CD4-positive, alpha-beta T cell treated with Interleukin-2 at 100 ng/mL for 4 hours (primary cell): ENCODE results near the gene LITAFD.
"Not testable (repeated sequence)": the region's sequence is repeated elsewhere in the genome, so short reads cannot be mapped to it uniquely, and the experiment has no call there.

Experiments
- DNase-seq: peaks from one replicate; pipeline ENCODE4 v3.0.0-alpha.2; 2020; ENCODE audit warnings: low spot score

Gene LITAFD

DNA sequence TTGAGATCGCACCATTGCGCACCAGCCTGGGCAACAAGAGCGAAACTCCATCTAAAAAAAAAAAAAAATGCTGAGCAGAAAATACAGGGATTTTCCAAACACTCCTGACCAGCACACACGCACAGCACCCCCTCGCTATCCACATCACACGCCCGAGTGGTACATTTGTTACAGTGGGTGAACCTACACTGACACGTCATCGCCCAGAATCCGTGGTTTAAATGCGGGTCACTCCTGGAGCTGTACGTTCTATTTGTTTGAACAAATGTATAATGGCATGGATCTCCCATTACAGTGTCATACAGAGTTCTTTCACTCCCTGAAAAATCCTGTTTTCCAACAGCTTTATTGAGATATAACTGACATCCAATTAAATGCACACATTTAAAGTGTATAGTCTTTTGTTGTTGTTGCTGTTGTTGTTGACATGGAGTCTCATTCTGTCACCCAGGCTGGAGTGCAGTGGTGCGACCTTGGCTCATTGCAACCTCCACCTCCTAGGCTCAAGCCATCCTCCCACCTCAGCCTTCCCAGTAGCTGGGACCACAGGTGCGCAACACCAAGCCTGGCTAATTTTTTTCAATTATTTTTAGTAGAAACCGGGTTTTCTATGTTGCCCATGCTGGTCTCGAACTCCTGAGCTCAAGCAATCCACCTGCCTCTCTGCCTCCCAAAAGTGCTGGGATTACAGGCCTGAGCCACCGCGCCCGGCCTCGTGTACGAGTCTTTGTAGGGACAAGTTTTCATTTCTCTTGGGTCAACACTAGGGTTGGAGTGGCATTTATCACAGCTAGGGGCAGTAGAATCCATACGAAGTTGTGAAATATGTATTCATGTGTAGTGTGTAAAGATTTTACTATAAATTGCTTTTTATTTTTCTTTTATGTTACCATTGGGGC, 8.9 kb upstream of the LITAFD start:
- no peak for DNase-seq

DNA sequence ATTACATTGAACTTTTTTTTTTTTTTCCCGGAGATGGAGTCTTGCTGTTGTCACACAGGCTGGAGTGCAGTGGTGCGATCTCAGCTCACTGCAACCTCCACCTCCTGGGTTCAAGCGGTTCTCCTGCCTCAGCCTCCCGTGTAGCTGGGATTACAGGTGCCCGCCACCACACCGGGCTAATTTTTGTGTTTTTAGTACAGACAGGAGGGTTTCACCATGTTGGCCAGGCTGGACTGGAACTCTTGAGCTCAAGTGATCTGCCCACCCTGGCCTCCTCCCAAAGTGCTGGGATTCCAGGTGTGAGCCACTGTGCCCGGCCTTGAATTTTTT, 8.3 kb upstream of the LITAFD start:
- DNase-seq = not testable (repeated sequence)

DNA sequence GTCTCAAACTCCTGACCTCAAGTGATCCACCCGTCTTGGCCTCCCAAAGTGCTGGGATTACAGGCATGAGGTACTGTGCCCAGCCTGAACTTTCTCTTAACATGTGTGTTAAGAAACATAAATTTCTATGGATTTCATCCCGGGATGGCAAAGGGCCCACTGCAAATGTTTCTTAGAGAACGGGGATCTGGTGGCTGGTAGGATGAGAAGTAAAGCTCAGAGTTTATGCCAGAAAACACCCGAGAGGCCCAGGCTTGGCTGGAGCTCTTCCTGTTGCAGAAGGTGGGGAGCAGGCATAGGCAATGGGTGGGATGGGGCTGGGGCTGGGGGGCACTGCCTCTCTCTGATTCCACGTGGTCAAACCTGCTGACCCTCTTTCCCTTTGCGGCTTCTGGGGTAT, 7.8 kb upstream of the LITAFD start:
- no peak for DNase-seq

DNA sequence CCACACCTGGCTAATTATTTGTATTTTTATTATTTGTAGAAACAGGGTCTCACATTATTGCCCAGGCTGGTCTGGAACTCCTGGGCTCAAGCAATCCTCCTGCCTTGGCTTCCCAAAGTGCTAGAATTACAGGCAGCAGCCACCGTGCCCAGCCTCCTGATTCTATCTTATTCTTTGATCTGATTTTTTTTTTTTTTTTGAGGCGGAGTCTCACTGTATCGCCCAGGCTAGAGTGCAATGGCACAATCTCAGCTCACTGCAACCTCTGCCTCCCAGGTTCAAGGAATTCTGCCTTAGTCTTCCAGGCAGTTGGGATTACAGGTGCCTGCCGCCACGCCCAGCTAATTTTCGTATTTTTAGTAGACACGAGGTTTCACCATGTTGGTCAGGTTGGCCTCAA, 6.8 kb upstream of the LITAFD start:
- not testable (repeated sequence) for DNase-seq

DNA sequence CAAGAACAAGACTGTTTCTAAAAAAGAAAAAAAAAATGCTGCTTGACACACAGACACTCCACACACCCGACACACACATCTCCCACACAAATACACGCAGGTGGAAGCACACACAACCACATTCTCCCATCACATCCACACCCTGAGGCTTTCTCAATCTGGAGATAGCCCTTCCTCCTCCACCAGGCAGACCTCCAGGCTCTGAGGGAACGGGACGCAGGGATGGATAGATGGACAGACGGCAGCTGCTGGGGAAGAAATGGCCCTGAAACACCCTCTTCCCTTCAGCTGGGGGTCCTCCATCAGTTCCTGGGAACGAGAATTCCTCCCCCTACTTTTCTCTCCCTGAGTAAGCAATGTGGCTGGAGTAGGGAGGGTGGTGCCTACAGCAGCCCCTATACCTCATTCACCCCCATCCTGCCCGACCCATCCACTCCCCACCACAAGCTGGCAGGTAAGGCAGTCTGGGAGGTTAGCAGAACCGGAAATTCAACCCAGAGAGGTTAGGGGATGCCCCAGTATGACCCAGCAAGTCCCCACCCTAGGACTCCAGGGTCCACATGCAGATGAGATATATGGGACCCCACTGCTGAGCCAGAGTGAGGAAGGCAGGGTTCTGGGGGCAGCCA, 4.1 kb upstream of the LITAFD start:
- DNase-seq = no peak

DNA sequence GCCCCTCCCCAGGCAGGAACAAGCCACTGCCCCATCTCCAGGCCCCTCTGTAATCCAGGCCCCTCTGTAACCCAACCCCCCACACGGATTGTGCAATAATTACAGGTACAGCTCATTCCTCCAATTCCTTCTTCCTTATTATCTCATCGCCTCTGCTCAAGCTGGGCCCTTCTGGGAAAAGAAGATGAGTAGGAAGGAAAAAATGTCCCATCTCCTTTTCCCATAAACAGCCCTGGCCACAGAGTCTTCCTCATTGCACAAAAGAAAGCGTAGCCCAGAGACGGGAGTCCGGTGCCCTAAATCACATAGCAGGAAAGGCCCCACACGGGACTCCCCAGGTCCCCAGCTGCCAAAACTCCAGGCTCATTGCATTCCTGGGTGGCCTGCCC, 3.6 kb upstream of the LITAFD start:
- DNase-seq = no peak

DNA sequence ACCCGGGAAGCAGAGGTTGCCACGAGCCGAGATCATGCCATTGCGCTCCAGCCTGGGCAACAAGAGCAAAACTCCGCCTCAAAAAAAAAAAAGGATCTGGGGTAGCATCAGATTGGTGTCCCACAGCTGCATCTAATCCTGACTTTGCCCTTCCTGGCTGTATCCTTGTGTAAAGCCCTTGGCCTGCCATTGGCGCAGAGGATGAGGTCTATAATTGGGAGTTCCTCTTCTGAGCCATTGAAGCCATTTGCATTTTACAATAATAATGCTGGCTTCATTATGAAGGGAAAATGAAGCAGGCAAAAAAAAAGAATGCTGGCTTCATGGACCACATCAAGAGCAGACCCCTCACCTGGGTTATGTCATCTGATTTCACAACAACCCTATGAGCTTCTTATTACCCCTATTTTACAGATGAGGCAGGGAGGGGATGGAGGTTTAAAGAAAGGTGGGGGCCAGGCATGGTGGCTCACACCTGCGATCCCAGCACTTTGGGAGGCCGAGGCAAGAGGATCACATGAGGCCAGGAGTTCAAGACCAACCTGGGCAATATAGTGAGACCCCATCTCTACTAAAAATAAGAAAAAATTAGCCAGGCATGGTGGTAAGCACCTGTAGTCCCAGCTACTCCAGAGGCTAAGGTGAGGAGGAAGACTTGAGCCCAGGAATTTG, 1.2 kb upstream of the LITAFD start:
- DNase-seq = no peak

DNA sequence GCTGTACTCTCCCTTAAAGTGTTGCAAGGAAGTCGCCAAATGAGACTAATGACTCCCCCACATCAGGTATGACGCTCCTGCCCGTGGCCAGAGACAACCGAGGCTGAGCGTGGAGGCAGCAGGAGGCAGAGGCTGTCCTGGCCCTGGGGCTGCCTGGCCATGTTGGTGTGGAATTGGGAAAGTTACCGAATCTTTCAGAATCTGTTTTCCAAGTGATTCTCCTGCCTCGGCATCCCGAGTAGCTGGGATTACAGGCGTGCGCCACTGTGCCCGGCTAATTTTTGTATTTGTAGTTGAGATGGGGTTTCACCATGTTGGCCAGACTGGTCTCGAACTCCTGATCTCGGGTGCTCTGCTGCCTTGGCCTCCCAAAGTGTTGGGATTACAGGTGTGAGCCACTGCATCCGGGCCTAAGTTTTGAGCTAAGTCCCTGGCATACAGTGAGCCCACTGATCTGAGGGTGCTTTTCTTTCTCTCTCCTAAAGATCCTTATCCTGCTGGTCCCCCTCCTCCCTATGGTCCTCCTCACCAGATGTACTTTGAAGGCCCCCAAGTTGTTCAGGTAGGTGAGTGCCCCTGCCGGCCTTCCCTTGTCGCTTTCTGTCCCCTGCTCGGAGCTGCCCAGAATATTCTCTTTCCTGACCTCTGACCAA, 700 bp downstream of the LITAFD start:
- no peak for DNase-seq

DNA sequence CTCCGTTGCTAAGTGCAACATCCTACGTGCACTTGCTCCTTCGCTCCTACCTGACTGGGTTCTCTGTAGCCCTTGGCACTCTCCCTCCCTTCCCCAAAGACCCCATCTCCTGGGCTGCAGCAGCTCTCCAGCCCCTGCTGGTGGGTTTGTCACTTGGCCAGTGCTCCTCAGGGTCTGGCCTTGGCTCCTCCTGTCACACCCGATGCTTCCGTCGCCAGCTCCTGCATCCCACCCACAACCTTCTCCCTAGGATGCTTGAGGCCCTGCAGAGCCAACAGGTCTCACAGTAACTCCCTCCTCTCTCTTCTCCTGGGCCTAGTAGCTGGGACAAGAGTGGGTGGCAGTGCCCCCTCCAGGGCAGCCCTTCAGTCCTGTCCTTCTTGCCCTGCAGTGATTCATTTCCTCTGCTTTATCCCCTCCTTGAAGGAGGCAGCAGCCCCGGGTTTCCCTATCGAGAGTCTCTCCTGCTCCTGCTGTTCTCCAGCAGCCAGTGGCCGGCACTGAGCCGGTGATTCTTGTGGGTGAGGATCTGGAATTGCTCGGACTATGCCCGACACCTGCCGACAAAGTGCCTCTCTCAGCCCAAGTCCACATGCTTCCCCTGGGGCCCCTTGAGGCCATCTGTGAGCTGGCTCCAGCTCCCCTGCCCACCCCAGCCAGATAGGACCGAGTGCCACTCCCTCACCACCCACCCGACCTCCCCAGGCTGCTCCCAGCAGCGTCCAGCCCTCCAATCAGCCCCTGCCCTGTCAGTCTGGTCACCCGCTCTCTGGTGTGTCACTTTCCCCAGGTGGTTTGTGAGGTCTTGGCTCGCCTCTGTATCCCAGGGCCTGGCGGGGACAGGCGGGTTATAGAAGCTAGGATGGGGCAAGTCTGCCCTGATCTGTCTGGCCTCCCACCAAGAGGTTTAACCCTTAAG, 3.8 kb downstream of the LITAFD start:
- no peak for DNase-seq

DNA sequence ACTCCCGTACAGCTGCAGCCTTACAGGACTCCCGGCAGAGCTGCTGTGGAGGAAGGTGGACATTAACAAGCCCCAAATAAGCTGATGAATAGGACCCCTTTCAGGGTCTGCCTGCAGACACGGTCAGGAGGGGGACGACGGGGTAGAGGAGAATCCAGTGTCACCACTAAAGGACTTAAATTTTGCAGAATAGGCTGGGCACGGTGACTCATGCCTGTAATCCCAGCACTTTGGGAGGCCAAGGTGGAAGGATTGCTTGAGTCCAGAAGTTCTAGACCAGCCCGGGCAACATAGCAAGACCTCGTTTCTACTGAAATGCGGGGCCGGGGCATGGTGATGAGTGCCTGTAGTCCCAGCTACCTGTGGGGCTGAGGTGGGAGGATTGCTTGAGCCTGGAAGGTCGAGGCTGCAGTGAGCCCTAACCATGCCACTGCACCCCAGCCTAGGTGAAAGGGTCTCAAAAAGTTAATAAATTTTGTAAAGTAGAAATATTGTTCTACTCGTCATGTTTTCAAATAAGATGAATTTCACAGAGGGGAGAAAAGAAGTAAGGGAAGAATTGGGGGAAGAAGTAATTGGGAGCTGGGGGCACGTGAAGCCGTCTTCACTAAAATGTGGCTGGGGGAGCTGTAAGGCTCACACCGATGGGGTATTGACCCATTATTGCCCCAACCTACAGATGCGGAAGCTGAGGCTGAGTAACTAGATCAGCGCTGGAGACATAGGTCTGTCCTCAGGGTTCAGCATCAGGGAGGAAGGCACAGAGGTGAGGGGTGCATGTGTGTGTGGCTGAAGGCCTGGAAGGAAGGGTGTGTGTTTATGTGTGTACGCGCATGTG, 4.7 kb downstream of the LITAFD start:
- DNase-seq = no peak

DNA sequence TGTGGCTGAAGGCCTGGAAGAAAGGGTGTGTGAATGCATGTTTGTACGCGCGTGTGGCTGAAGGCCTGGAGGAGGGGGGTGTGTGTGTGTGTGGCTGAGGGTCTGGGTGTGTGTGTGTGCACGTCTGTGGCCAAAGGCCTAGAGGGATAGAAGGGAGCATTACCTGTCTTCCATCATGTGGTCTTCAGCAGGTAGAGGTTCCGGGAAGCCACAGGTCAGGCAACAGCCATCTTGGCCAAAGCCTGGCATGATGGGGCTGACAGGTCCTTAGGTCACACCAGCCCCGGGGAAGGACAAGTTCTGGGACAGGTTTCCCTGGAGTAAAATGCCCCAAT, 5.2 kb downstream of the LITAFD start:
- no peak for DNase-seq

DNA sequence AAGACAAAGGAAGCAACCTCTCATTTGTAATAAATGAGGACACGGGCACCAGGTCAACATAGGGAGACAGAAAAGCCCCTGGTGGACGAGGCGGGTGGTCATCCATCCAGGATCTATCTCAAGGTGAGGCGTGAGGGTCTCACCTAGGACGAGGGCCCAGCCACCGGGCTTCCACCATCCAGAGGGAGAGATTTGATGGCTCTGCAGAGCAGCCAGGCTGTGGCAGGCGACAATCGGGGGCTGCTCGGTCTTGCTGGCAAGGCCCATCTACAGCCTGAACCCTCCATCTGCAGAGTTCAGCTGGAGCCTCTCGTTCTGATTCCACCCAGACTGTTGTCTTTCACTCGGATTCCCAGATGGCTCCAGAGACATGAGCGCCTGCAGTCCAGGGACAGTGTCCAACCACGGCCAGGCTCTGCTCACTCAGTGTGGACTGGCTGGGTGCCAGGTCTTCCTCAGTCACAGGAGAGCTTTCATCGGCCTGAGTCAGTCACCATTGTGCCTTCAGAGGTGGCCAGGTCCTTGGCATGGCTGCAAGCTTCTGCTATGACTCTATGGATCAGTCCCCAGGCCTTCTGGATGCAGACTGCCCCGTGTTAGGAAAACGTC, 5.9 kb downstream of the LITAFD start:
- DNase-seq = no peak

DNA sequence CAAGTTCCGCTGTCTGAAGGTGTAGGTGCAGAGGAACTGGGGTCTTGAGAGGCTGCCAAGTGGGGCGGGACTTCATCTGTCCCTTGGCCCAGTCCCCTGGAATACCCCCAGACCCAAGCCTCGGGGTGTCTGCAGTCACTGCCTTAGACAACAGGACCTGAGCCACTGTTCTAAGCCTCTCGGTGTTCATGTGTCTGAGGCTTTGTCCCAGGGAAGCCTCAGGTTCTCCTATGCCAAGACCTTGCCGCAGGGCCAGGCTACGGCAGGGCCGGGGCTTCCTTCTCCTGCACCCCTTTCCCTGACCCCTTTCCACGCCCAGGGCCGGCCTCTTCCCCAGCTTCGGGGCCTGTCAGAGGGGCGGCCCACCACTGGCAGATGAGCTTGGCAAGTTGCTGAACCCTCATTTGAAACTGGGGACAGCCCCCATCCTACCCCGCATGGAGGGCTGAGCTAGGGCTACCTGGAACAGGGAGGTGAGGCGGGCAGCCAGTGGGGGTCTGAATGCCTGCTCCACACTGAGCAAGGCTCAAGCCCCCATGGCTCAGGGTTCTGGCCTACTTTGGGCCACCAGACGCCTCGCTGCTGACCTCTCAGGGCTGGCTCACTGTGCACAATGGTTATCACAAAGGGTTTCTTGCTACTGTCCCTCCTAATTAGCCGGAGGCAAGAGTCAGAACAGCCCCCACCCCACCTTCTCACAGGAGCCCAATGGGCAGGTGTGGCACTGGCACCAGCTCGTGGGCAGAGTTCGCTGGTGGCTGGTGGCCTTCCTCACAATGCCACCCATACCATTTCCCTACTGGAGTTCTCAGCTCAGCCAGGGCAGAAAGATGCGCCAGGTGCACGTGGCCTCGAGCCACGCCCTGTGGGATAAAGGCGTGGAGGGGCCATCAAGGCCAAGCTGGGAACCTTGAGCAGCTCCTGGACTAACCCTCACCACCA, 7.1 kb downstream of the LITAFD start:
- no peak for DNase-seq

DNA sequence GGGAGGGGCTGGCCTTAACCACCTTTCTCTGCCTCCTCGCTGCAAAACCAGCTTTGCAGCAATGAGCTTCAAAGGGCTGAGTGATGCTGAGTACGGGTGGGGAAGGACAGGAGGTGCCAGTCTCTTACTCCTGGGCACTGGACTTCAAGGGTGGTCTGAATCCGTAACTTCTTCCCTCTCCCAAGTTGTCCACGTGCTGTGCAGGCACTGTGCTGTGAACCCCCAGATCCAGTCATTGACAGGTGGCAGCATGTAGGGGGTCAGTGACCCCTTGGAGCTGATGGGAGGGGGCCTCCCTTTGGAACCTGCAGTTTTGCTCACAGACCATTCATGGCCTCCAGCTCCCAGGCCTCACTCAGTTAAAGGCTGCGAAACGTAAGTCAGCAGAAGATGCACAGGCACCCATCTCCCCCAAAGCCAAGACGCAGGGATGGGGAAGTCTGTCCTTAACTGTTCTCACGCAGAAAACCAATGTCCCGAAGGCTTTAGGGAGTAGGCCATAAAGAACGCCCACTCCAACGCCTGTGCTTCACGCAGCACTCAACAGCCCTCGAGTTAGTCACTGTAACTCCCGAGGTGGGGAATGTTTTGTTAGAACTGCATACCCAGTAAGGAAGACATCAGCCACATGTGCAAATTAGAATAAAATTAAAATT, 7.9 kb downstream of the LITAFD start:
- DNase-seq = no peak

DNA sequence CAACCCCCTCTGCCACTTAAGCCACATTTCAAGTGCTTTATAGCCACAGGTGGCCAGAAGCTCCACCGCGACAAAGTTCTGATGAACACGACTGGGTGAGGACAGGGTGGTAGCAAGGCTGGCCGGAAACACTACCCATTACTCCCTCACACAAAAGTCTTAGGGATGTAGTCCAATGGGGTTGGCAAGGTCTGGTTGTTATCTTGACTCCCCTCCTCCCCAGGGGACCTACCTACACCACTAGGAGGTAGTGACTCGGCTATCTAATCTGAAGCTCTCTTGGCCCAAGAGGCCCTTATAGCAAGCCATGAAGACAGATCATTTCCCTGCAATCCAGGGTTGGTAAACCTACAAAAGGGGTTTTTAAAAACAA, 8.4 kb downstream of the LITAFD start:
- DNase-seq = no peak

DNA sequence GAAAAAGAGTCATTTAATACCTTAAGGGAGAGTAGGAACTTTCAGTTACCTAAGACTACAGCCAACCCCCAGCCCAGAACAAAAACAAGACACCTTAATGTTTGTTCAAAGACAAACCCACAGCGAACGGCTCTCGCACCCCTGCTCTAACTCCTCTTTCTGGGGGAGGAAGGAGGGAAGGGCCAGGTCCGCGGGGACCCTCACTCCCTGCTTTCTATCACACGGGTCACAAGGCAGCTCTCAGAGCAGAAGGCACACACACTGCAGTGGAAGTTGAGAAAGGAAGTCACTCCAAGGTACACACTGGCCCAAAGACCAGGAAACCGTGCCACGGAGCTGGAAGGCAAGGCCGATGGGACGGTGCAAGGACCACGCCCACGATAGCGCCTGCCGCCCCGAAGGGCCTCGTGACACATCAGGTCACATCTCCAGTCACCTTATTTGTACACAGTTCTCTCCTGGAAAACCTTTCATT, 10.0 kb downstream of the LITAFD start:
- no peak for DNase-seq

DNA sequence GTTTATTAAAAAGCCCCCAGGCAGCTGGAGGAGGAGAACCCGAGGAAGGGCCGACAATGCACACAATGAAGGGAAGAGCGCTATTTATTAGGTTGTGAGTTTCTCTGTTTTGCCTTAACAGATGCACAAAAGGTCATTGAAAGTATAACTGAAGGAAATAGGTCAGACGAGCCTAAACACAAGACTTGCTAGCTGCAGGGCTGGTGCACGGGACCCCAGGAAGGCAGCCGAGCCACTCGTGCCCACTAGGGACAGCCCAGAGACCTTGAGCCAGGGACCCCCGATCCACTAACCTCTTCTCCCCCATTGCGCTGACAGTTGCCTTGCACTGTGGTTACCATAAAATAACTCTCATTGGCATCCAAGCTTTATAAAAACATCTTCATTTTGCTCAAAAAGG, 11.3 kb downstream of the LITAFD start:
- no peak for DNase-seq

DNA sequence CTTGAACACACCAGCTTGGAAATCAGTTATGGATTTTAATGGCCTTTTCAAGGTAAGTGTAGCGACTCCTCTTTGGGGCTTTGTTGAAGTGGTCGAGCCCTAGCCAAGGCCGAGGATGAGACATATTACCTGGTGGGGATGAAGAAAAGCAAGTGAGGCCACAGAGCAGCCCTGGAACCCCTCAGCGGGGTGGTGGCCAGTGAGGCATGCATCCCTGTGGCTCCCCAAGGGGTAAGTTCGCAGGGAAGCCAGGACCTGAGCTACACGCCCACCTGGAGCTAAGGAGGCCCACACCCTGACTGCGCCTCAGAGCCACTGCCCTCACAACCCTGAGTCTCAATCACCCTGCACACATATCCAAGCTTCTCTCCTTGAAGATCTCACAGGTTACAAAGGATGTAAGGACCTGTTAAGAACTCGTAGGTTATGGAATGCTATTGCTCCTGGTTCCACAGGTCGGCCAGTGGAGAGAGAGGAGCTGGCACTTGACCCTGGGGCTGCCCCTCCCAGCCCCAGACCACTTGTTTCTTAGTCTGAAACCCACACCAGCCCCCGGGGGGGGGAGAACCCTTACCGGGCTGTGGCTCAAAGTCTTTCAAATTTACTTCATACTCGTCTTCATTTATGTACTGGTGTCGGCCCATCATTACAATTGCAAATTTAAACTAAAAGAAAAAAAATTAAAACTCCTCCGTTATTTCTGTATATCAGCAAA, 12.0 kb downstream of the LITAFD start:
- DNase-seq = no peak
